Neural cell (in vitro differentiated cells): ENCODE data around the gene SLC10A4. TPM values are rescaled to one million over a fixed set of nuclear protein-coding genes. Genes with fewer than 3 reads are reported as not detected.

Experiments
- H2AFZ ChIP-seq: fragments of 200-600, 300-800 bp; sonication (generic), shearing (Covaris generic); 2 replicates; pipeline ENCODE4 v1.6.0; 2014; ENCODE audit warnings: low read depth, mild to moderate bottlenecking, antibody characterized with exemption, low read length, moderate library complexity
- H3F3A ChIP-seq: fragments of 200-600 bp; shearing (Covaris generic); 2 replicates; pipeline ENCODE4 v1.6.1; 2016; ENCODE audit warnings: mild to moderate bottlenecking, moderate library complexity, mixed read lengths, antibody characterized with exemption, low read length; ENCODE audit not compliant: insufficient read depth, poor library complexity, severe bottlenecking
- H3K27ac ChIP-seq: fragments of 200-600, 300-800 bp; sonication (generic), shearing (Covaris generic); 2 replicates; pipeline ENCODE4 v1.5.1; 2014; ENCODE audit warnings: mild to moderate bottlenecking, low read length, moderate library complexity
- H3K27me3 ChIP-seq: fragments of 300-800, 200-600 bp; sonication (generic), shearing (Covaris generic); 2 replicates; pipeline ENCODE4 v1.6.0; 2014; ENCODE audit warnings: mild to moderate bottlenecking, low read depth, low read length, moderate library complexity; ENCODE audit not compliant: insufficient read depth
- H3K36me3 ChIP-seq: fragments of 300-800, 200-600 bp; sonication (generic), shearing (Covaris generic); 2 replicates; pipeline ENCODE4 v1.5.1; 2014; ENCODE audit warnings: mild to moderate bottlenecking, antibody characterized with exemption, low read length, moderate library complexity; ENCODE audit not compliant: insufficient read depth
- H3K4me2 ChIP-seq: fragments of 300-800, 200-600 bp; sonication (generic), shearing (Covaris generic); 2 replicates; pipeline ENCODE4 v1.6.0; 2014; ENCODE audit warnings: mild to moderate bottlenecking, low read length
- H3K4me3 ChIP-seq: fragments of 300-800, 200-600 bp; sonication (generic), shearing (Covaris generic); 2 replicates; pipeline ENCODE4 v1.5.1; 2014; ENCODE audit warnings: mild to moderate bottlenecking, low read length, moderate library complexity
- H3K79me2 ChIP-seq: fragments of 200-600 bp; shearing (Covaris generic); replicated peaks from 2 replicates; pipeline ENCODE4 v1.6.0; 2014; ENCODE audit warnings: mild to moderate bottlenecking, low read length, moderate library complexity; ENCODE audit not compliant: insufficient read depth
- H3K9ac ChIP-seq: fragments of 300-800, 200-600 bp; sonication (generic), shearing (Covaris generic); 2 replicates; pipeline ENCODE4 v1.6.1; 2016; ENCODE audit warnings: mild to moderate bottlenecking, low read length, mixed read lengths
- H3K9me2 ChIP-seq: fragments of 200-600 bp; shearing (Covaris generic); 2 replicates; pipeline ENCODE4 v1.6.1; 2016; ENCODE audit warnings: mild to moderate bottlenecking, low read length, mixed read lengths; ENCODE audit not compliant: insufficient read depth
- H3K9me3 ChIP-seq: fragments of 200-600, 300-800 bp; sonication (generic), shearing (Covaris generic); 2 replicates; pipeline ENCODE4 v1.6.1; 2016; ENCODE audit warnings: mild to moderate bottlenecking, mixed run types, low read length, moderate library complexity, mixed read lengths
- H4K20me1 ChIP-seq: fragments of 200-600 bp; shearing (Covaris generic); 2 replicates; pipeline ENCODE4 v1.6.1; 2016; ENCODE audit warnings: mild to moderate bottlenecking, mixed run types; ENCODE audit not compliant: insufficient read depth
- CTCF ChIP-seq: fragments of 450-650 bp; IDR thresholded peaks from 2 replicates; pipeline ENCODE4 v1.5.1; 2014; ENCODE audit warnings: antibody characterized with exemption, mild to moderate bottlenecking, moderate library complexity; ENCODE audit not compliant: poor library complexity, severe bottlenecking
- EP300 ChIP-seq: fragments of 450-650 bp; conservative IDR thresholded peaks from 2 replicates; pipeline ENCODE4 v1.6.1; 2014; ENCODE audit warnings: antibody characterized with exemption, mild to moderate bottlenecking, moderate library complexity; ENCODE audit not compliant: poor library complexity, severe bottlenecking
- EZH2 ChIP-seq: fragments of 200-600, 300-800 bp; shearing (Covaris generic), sonication (generic); IDR thresholded peaks from 2 replicates; pipeline ENCODE4 v1.6.1; 2014; ENCODE audit warnings: antibody characterized with exemption, low read length, borderline replicate concordance, mild to moderate bottlenecking; ENCODE audit not compliant: insufficient read depth, poor library complexity, severe bottlenecking
- MXI1 ChIP-seq: fragments of 450-650 bp; conservative IDR thresholded peaks from 2 replicates; pipeline ENCODE4 v1.6.1; 2014; ENCODE audit warnings: antibody characterized with exemption, mild to moderate bottlenecking; ENCODE audit not compliant: poor library complexity, severe bottlenecking
- POLR2AphosphoS5 ChIP-seq: IDR thresholded peaks from 2 replicates; pipeline ENCODE4 v1.6.1; 2012
- RAD21 ChIP-seq: fragments of 450-650 bp; conservative IDR thresholded peaks from 2 replicates; pipeline ENCODE4 v1.6.1; 2014; ENCODE audit warnings: antibody characterized with exemption, mild to moderate bottlenecking, moderate library complexity
- SMC3 ChIP-seq: fragments of 450-650 bp; conservative IDR thresholded peaks from 2 replicates; pipeline ENCODE4 v1.6.1; 2014; ENCODE audit warnings: antibody characterized with exemption, mild to moderate bottlenecking, moderate library complexity; ENCODE audit not compliant: poor library complexity
- TAF1 ChIP-seq: IDR thresholded peaks from 2 replicates; pipeline ENCODE4 v1.6.1; 2012; ENCODE audit warnings: low read depth
- polyA plus RNA-seq: library from polyadenylated mRNA; depleted of rRNA; stranded (reverse); fragments of >200 nt; gene quantifications from 2 replicates; pipeline ENCODE4 v1.2.3, GENCODE V29; 2014
- TF ChIP-seq, protein P1 (sequence below): IDR thresholded peaks from 2 replicates; pipeline ENCODE4 v1.6.1; 2012; ENCODE audit warnings: borderline replicate concordance

The SLC10A4 gene
- polyA plus RNA-seq, 1 donor from 2014 or later = 14.5 TPM

DNA sequence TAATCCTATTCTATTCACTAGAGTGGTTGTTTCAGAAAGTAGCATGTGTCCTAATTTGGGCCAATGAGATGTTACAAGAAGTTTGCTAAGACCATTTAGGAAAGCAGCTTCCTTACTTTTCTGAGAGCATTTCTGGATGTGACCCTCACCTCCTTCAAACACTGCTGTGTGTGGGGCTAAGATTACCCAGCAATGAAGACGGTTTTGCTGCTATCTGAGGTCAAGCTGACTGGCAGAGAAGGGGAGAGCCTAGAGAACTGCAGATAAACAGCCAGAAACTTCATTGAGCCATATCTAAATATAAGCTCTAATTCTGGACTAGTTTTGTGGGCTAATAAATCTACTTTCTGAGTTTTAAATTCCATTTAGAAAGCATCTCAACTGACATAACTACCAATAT, 43.3 kb downstream of the SLC10A4 start:
- Histone ChIP-seq H3K36me3 (peaks cover 28% of the 10 kb centered on the region), H3K9me3 (no peaks in the 10 kb centered on the region), H2AFZ (no peak overlapping the region)

DNA sequence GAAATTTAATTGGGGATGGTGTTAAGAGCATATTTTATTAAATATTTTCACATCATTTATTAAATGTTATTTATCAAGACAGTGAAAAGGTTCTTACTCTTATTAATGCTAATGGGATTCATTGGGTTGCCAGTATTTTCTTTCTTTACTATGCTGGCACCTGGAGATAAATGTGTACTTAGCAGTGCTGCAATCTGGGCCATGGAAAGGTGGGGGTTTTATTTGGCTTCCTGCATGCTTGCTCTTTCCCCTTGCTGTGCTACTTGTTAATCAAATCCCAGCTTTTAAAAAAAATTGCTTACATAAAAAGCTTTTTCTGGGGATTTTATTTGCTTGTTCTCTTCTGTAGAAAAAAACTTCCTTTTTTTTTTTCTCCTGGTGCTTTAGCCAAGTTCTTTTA, 55.2 kb downstream of the SLC10A4 start:
- Histone ChIP-seq H3K27me3 (no peaks in the 10 kb centered on the region), H3K36me3 (peaks cover 16% of the 10 kb centered on the region), H3K9ac (no peak overlapping the region), H3K79me2 (no peaks in the 10 kb centered on the region), H3K9me2 (no peaks in the 10 kb centered on the region), H3F3A (no peaks in the 10 kb centered on the region), H4K20me1 (no peaks in the 10 kb centered on the region), H3K4me2 (no peak overlapping the region), H3K27ac (no peak overlapping the region), H2AFZ (no peak overlapping the region), H3K9me3 (no peaks in the 10 kb centered on the region), H3K4me3 (no peak overlapping the region)
- no peak for TF ChIP-seq EP300
- no peak for TF ChIP-seq EZH2
- TF ChIP-seq, protein P1, sequence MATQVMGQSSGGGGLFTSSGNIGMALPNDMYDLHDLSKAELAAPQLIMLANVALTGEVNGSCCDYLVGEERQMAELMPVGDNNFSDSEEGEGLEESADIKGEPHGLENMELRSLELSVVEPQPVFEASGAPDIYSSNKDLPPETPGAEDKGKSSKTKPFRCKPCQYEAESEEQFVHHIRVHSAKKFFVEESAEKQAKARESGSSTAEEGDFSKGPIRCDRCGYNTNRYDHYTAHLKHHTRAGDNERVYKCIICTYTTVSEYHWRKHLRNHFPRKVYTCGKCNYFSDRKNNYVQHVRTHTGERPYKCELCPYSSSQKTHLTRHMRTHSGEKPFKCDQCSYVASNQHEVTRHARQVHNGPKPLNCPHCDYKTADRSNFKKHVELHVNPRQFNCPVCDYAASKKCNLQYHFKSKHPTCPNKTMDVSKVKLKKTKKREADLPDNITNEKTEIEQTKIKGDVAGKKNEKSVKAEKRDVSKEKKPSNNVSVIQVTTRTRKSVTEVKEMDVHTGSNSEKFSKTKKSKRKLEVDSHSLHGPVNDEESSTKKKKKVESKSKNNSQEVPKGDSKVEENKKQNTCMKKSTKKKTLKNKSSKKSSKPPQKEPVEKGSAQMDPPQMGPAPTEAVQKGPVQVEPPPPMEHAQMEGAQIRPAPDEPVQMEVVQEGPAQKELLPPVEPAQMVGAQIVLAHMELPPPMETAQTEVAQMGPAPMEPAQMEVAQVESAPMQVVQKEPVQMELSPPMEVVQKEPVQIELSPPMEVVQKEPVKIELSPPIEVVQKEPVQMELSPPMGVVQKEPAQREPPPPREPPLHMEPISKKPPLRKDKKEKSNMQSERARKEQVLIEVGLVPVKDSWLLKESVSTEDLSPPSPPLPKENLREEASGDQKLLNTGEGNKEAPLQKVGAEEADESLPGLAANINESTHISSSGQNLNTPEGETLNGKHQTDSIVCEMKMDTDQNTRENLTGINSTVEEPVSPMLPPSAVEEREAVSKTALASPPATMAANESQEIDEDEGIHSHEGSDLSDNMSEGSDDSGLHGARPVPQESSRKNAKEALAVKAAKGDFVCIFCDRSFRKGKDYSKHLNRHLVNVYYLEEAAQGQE = no peak
- no peak for TF ChIP-seq CTCF
- TF ChIP-seq RAD21 = no peak

More for the DNA sequence above, 43.3 kb downstream of the SLC10A4 start:
- Histone ChIP-seq H3K4me2 (no peak overlapping the region), H3K27me3 (no peaks in the 10 kb centered on the region), H4K20me1 (no peaks in the 10 kb centered on the region), H3F3A (no peaks in the 10 kb centered on the region), H3K9me2 (no peaks in the 10 kb centered on the region), H3K4me3 (no peak overlapping the region), H3K79me2 (no peaks in the 10 kb centered on the region), H3K9ac (no peak overlapping the region), H3K27ac (no peak overlapping the region)
- no peak for TF ChIP-seq EP300
- no peak for TF ChIP-seq SMC3
- no peak for TF ChIP-seq CTCF
- TF ChIP-seq, protein P1 = no peak
- no peak for TF ChIP-seq POLR2AphosphoS5
- no peak for TF ChIP-seq MXI1
- TF ChIP-seq EZH2 = no peak
- TF ChIP-seq TAF1 = no peak
- no peak for TF ChIP-seq RAD21
